T-helper 9 cell (primary cell): ENCODE measurements around the gene SLC25A33.
"Not testable (repeated sequence)": the region's sequence is repeated elsewhere in the genome, so short reads cannot be mapped to it uniquely, and the experiment has no call there.

Experiments used
- DNase-seq: peaks from one replicate; pipeline ENCODE4 v3.0.0-alpha.2; 2020

Gene SLC25A33

GRCh38 chr1:9602794-9603167, 63.5 kb downstream of the SLC25A33 start:
- no peak for DNase-seq

- no peak for DNase-seq
Observed at GRCh38 chr1:9603307-9603706, 64.0 kb downstream of the SLC25A33 start.

- DNase-seq = no peak
Observed at GRCh38 chr1:9603766-9604753, 64.8 kb downstream of the SLC25A33 start.

- DNase-seq = no peak
Observed at GRCh38 chr1:9604836-9605235, 65.6 kb downstream of the SLC25A33 start.

GRCh38 chr1:9605946-9606455, 66.7 kb downstream of the SLC25A33 start:
- DNase-seq = no peak

GRCh38 chr1:9606458-9606857, 67.2 kb downstream of the SLC25A33 start:
- no peak for DNase-seq

GRCh38 chr1:9606948-9607347, 67.7 kb downstream of the SLC25A33 start:
- no peak for DNase-seq

GRCh38 chr1:9607352-9607751, 68.1 kb downstream of the SLC25A33 start:
- no peak for DNase-seq

GRCh38 chr1:9609998-9610397, 70.7 kb downstream of the SLC25A33 start:
- DNase-seq = no peak

GRCh38 chr1:9610548-9610947, 71.3 kb downstream of the SLC25A33 start:
- no peak for DNase-seq

GRCh38 chr1:9611716-9612115, 72.5 kb downstream of the SLC25A33 start:
- DNase-seq = no peak

- DNase-seq = no peak
Observed at GRCh38 chr1:9612162-9612845, 73.0 kb downstream of the SLC25A33 start.

- no peak for DNase-seq
Observed at GRCh38 chr1:9612871-9613624, 73.8 kb downstream of the SLC25A33 start.

- no peak for DNase-seq
Observed at GRCh38 chr1:9613625-9614299, 74.5 kb downstream of the SLC25A33 start.

GRCh38 chr1:9615316-9616063, 76.2 kb downstream of the SLC25A33 start:
- DNase-seq = no peak

GRCh38 chr1:9618909-9619679, 79.8 kb downstream of the SLC25A33 start:
- DNase-seq = no peak

- DNase-seq = no peak
Observed at GRCh38 chr1:9621032-9621431, 81.8 kb downstream of the SLC25A33 start.

- no peak for DNase-seq
Observed at GRCh38 chr1:9624081-9624480, 84.8 kb downstream of the SLC25A33 start.

- DNase-seq = not testable (repeated sequence)
Observed at GRCh38 chr1:9625030-9625429, 85.8 kb downstream of the SLC25A33 start.

- DNase-seq = no peak
Observed at GRCh38 chr1:9626201-9626608, 86.9 kb downstream of the SLC25A33 start.
